GM19438 (cell line): ENCODE results near the gene MGMT.

Source experiments
- ATAC-seq: cut with Tn5 transposase; IDR thresholded peaks from one replicate; pipeline ENCODE4 v1.9.1; 2021; ENCODE audit warnings: low read depth; ENCODE audit not compliant: unreplicated experiment

The MGMT gene

GRCh38 chr10:129764901-129765663, 298.0 kb downstream of the MGMT start:
- no peak for ATAC-seq

GRCh38 chr10:129765664-129766550, 298.9 kb downstream of the MGMT start:
- ATAC-seq, result no peak

DNA sequence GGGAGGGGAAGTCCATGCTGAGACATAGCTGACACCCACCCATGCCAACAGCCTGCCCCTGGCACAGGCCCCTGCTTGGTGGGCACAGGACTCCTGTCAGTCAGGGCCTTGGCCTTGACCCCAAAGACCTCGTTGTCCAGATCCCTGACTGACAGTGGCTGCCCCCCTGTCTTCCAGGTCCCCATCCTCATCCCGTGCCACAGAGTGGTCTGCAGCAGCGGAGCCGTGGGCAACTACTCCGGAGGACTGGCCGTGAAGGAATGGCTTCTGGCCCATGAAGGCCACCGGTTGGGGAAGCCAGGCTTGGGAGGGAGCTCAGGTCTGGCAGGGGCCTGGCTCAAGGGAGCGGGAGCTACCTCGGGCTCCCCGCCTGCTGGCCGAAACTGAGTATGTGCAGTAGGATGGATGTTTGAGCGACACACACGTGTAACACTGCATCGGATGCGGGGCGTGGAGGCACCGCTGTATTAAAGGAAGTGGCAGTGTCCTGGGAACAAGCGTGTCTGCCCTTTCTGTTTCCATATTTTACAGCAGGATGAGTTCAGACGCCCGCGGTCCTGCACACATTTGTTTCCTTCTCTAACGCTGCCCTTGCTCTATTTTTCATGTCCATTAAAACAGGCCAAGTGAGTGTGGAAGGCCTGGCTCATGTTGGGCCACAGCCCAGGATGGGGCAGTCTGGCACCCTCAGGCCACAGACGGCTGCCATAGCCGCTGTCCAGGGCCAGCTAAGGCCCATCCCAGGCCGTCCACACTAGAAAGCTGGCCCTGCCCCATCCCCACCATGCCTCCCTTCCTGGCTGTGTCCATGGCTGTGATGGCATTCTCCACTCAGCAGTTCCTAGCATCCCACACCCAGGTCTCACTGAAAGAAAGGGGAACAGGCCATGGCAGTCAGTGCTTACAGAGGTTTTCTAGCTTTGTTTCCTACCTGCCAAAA, 299.8 kb downstream of the MGMT start:
- ATAC-seq, result no peak

DNA sequence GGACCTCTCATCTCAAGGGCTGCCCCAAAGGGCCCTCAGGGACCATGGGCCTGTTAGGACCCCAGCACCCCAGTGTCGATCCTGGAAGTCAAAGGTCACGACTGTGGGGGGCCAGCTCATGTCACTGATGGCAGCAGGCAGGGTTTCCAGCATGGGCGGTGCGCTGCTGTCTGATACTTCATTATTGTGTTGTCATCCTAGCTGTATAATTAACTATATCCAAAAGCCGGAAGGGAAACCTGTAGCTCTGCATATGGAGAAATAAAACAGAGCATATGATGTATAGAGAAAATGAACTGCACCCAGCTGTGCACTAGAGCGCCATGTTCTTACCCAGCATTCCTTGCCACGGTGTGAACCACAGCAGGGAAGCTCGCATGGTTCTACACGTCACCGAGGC, 300.7 kb downstream of the MGMT start:
- no peak for ATAC-seq

DNA sequence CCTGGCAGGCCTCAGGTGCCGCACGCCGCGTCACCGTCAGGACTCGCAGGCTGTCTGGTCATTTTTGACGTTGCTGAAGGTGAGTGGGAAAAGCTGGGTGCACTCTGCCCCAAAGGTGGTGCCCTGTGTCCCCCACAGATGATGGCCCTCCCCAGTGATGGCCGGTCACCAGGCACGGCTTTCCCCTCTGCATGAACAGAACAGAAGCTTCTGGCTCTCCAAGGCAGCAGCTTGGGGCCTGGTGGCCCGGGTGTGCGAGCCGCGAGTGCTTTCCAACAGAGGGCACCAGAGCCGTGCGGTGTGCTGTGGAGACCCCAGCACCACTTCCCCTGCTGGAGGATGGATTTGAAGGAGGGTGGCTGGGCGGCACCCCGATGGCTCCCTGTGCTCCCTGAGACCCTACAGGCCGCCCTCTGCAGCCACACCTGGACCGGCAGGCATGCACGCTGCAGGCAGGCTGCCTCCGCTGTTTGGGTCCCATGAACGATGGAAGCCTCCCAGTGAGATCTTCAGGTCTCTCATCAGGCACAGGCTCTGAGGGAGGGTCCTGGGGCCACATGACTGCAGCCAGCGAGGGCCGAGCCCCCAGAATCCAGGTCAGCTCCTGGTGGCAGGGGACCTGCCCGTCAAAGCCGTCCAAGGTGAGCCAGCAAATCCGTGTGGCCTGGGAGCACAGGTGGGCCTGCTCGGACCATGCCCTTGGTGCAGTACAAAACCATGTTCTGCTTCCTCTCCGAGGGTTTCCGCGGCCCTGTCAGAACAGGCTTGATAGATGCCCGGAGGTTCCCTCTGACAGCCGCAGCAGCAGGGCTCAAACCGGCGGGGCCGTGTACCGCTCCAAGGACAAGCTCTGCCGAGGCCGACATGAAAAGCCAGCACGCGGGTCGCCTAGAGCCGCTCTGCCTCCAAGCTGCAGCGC, 301.7 kb downstream of the MGMT start:
- no peak for ATAC-seq

DNA sequence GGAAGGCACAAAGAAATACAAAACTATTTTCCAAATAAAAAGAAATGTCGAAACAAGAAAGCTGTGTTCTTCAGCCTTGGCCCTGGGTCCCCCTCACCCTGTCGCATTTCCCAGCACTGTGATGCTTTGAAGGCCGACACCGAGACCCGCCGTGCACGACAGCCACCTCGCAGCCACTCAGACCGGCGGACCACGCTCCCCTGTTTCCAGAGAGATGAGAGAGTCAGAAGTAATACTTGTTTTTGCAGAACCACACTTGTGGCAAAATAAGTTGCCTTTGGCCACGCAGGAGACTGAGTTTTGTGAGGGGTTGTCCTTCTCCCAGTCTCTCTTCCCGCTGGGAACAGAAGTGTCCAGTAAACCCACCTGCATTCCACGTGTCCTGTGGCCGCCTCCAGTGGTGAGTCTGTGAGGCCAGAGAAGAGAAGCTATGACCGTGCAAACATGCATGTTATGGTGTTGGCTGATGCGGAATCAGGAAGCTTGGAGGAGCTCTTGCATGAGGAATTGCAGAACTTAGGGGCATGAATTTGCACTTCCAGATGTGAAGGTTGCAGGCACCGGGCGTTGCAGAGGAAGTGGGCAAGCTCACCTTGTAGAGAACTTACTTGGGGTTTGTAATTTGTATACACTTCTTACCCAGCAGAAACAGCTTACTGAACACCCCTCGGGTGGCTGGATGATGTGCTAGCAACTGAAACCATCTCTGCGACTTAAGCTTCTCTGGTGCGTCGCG, 302.5 kb downstream of the MGMT start:
- ATAC-seq, result no peak

DNA sequence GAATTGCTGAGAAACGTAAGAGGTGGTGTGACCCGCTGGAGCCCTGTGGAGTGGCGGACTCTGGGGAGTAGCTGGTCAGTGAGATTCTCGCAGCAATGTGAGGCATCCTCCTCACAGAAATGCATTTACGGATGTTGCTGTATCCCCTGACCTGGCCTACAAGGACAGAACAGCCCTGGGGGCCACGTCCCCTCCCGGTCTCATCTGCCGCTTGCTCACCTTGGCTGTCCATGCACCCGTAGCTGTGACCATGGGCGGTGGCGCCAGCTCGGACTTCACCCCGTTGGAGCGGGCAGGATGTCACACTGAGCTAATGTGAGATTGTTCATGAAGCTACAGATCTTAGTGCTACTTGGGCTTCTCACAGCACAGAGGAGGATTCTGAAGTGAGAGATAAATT, 303.2 kb downstream of the MGMT start:
- ATAC-seq, result no peak

DNA sequence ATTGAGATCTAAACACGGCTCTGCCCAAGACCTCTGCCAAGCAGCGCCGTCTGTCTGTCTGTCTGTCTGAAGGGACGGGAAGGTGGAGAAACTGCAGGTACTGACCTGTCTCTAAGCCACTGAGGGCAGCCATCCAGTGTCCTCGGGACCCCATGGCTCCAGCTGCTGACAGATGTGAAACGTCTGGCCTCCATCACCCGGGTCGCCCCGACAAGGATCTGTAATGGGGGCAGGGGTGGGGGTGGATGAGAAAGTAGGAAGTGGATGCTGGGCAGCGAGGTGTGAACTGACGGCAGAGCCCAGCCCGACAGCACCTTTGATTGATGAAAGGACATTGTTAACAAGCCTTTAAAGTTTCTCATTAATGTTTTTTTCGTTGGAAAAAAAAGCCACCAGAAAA, 304.0 kb downstream of the MGMT start:
- no peak for ATAC-seq

- ATAC-seq, result no peak
Observed at GRCh38 chr10:129771576-129771975, 304.5 kb downstream of the MGMT start.

DNA sequence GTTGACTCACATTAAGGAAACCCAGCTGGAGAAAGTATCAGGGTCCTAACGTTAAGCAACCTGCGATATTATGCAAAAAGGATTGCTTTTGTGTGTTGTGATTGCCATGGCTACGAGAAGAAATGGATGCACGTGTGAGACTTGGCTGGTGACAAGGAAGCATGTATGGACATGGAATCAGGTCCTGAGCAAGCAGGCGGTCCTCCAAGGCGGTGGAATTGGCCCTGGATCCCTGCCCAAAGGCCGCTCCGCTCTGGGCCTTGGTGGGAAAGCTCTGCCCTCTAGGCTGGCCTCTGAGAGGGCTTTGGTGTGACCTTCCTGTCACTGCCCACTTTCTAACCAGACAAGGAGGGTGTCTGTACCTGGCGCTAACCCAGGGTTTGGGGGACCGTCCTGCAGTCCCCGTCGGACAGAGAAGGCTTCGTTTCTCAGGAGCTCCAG, 305.0 kb downstream of the MGMT start:
- no peak for ATAC-seq

DNA sequence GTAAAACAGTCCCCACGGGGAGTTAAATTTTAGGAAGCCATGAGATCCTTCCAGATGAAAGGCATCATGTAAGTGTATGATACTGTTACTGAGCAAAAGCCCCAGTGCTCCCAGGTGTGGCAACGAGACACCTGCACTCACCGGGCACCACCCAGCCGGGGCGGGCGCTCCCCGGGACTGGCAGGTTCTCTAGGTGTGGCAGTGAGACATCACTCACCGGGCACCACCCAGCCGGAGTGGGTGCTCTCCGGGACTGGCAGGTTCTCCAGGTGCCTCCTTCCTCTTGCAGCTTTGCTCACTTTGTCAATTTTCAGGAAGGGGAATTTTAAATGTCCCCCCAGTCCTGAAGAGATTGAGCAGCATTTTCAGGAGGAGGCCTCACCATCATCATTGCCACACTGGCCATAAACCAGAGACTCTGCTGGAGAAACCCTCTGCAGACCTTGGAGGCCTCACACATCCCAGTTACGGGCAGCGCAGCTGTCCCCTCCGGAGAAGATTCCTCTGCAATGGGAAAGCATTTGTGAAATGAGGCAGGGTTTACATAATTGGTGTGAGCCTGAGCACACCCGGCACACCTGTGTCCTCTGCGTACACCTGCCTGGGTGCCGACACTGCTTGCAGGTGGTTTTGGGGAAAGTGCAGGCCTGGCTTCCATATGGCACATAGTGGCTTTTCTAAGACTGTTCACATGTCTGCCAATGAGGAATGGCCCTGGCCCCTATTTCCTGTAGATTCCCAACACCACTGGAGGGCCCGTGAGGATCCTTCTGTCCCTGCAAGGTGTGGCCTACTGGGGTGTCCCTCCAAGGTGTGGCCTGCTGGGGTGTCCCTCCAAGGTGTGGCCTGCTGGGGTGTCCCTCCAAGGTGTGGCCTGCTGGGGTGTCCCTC, 305.7 kb downstream of the MGMT start:
- no peak for ATAC-seq

DNA sequence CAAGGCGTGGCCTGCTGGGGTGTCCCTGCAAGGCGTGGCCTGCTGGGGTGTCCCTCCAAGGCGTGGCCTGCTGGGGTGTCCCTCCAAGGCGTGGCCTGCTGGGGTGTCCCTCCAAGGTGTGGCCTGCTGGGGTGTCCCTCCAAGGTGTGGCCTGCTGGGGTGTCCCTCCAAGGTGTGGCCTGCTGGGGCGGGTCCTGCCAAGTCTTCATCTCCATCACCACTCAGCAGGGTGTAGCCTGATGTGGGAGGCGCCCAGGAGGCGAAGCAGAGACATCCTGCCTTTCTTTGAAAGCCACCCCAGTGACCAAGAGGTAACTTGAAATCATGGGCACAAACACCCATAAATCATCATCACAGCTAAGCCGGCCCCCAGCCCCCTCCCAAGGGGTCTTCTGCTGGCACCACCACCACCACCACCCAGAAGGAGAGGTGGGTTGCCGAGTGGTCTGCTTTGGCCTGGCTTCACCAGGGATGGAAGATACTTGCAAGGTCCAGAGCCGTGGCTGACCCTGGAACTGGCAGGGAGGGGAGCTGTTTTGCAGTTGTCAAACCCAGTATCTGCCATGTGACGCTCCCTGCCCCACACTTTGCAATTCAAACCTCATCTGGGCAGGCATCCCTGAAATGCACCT, 306.4 kb downstream of the MGMT start:
- no peak for ATAC-seq

DNA sequence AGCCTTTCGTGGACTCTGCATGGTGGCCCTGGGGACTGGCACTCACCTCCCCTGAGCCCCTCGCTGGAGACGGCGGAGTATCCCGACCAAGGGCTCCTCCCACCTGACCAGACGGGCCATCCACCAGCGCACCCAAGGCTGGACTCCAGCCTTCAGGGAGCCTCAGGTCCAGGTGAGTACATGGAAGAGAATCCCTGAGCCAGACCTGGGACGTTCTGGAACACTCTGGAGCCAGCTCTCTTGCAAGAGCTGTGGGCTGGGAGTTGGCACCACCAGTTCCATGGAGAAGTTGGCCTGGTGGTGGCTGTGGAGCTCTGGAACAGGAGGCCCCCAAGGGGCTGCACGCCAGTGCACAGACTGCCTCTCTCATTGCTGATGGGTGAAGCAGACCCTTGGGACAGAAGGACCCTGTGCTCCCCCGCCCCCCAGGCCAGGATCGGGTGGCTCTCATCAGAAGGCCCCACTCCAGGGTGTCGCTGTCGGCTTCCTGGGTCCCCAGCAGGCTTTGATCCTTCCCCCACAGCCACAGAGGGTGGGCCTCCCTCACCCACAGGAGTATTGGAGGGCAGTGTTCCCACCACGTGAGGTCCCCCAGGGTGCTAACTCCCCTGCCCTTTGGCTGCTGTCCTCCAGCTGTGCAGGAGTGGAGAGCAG, 307.2 kb downstream of the MGMT start:
- no peak for ATAC-seq

DNA sequence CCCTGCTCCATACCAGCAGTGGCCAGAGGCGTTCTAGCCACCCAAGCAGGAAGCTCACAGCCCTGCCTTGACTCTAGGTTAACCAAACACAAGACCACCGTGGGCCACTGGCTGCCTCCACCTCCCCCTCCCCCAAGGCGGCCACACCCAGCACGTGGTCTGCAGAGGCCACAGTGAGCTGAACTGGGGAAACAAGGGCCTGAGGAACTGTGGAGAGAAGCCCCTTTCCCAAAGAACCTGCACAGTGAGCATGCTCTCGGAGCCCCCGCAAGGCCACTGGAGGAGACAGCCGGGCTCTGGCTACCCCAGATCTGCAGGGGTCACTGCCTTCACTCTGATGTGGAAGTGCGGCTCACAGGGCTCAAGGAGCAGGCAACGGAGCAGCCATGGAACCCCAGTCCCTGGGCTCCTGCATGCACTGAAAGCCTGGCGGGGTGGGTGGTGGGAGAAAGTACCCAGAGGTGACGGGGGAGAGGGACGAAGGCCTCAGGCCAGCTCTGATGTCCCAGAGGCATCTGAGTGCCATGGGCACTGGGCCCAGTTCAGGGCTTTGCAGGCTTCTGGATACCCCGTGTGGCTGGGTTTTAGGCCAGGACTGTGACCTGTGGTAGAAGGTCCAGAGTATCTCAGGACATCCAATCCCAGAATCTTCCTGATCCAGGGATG, 307.8 kb downstream of the MGMT start:
- no peak for ATAC-seq

- no peak for ATAC-seq
Observed at GRCh38 chr10:129775681-129776080, 308.6 kb downstream of the MGMT start.

GRCh38 chr10:129777687-129778086, 310.6 kb downstream of the MGMT start:
- ATAC-seq, result no peak

- ATAC-seq, result no peak
Observed at GRCh38 chr10:129778571-129778970, 311.5 kb downstream of the MGMT start.
